HTR-8/SVneo (cell line): ENCODE data around the gene PPP2R2C.

Experiments
- DNase-seq: peaks from one replicate; pipeline ENCODE4 v3.0.0; 2011; ENCODE audit warnings: low spot score, mixed read lengths; ENCODE audit not compliant: insufficient read length
- FAIRE-seq: peaks from 2 replicates; lab custom pipeline; 2011; peaks lifted over from hg19 to GRCh38; lab: Jason Lieb, UNC

Gene PPP2R2C

DNA sequence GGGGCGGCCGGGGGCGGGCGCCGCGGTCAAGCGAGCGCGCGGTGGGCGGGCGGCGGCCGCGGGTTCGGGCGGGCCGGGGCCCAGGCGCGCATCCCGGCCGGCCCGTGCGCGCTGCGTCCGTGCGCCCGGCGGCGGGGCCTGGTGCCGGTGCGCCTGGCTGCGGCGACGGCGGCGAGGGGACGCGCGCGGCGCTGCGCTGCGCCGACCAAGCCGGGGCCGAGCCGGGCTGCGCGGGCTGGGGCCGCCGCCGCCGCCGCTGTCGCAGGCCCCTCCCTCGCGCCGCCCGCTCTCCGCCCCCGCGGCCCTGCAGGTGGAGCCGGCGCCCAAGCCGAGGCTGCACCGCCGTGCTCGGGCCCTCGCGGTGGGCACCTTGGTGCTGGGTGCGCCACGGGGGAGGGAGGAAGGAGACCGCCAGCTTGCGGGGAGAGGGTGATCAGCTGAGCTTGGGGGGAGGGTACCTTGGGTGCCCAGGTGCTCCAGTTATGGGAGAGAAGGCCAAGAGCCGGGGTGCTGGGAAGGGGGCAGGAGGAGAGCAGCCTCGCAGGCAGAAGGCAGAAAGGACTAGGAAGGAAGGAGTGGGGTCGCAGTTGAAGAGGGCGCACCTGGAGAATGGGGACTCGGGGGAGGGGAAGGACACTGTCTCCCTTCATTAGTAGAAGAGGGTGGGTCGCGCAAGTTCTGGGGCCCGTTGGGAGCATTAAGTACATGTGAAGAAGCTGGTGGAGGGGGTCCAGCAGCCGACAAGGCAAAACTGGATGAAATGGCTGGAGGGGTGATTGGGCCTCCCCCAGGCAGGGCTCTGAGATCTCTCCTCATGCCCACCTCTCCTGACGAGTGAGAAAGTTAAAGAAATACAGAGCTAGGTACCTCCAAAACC lies at the start of gene PPP2R2C:
Gene PPP2R2C (minus strand): TSS at position 228 of the 877 bp plus-strand sequence. CDS start 385 bp downstream, outside the sequence.
- no peak for FAIRE-seq

DNA sequence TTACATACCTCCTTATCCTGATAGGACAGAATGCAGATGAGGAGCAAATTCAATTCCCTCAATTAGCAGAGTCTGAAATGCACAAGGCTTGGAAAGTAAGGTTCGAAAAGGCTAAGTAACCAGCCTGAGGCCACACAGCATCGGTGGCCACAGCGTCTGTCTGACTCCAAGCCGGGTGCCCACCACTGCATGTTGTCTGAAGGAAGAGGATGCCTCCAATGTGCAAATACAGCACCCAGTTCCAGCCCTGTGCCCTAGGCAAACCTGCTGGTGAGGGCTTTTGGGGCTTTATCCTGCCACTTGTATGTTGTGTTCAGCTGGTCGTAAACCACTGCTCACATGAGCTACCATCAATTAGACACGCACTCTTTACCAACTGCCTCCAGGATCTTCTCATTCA lies 48.6 kb upstream of the PPP2R2C start:
- no peak for FAIRE-seq
- no peak for DNase-seq

More for the DNA sequence above, at the start of gene PPP2R2C:
- DNase-seq, result no peak

DNA sequence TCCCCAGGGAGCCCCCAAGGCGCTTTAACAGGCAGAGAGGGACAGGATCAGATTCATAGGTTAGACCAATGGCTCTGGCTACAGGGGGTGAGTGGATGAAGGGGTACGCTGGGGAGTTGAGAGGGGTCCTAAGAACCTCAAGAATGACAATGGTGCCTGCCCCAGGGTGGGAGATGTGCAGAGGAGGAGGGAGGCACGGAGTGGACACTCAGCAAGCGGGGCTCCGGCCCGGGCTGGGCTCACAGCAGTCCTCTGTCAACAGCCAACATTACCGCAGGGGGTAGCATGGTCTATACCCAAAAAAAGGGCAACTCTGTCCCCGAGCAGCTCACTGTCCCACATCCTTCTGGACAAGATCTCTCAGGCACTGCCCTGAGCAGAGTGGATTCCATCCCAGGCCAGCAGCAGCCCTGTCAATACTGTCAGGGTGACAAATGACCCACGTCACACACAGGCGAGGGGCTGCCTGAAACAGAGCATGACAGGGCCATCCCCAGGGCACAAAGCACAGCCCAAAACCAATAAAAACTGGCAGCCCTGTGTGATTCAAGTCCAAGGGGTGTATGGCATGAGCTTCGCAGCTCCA lies 47.7 kb upstream of the PPP2R2C start:
- DNase-seq (no peak), FAIRE-seq (no peak)

DNA sequence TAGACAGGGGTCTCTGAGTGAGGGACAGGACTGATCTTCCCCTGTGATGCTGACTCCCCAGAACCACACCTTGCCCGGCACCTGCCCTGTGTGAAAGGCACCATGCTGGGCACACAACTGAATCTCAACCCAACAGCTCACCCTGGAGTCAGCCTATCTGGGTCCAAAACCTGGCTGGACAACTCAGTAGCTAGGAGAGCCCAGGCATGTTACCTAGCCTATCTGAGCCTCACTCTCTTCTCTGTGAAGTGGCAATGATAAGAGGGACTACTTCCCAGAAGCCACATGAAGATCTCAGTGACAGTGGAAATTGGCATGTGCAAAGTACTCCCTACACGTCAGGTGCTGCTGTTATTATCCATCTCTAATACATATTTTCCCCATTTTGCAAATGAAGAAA lies 44.8 kb upstream of the PPP2R2C start:
- DNase-seq (no peak), FAIRE-seq (no peak)

DNA sequence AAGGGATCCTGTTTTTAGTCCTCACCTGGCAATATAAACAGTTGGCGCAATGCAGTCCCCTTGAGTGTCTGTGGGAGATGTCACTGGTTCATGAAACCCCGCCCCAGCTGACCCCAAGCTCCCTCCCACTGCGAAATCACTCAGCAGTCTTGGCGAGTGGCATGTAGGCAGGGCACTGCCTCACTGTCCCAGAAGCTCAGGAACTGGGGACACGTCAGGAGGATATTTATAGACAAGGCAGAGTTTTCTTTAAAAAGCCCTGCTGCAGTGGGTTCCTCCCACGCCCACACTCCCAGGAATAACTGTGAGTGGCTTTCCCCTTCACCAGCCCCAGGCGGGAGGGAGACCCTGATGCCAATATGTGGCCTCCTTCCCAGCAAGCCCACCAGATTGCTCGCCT lies 44.3 kb upstream of the PPP2R2C start:
- FAIRE-seq, result no peak

DNA sequence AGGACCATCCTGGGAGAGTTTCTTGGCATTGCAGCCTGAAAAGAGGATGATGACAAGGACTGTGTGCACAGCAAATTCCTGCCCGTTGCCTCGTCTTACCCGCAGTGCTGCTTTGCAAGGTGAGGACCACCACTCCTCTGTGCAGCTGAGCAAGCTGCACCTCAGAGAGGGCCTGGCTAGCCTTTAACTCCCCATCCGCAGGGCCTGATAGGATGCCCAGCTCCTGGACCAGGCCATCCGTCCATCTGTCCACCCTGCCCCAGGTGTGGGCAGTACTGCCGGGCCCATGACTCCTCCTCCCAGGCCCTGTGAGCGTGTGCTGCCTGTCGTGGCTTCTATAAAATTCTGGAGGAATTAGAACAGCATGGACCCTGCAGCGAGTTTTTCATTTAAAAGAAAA lies 43.9 kb upstream of the PPP2R2C start:
- no peak for FAIRE-seq
- DNase-seq, result no peak

More for the DNA sequence above, 44.3 kb upstream of the PPP2R2C start:
- no peak for DNase-seq

DNA sequence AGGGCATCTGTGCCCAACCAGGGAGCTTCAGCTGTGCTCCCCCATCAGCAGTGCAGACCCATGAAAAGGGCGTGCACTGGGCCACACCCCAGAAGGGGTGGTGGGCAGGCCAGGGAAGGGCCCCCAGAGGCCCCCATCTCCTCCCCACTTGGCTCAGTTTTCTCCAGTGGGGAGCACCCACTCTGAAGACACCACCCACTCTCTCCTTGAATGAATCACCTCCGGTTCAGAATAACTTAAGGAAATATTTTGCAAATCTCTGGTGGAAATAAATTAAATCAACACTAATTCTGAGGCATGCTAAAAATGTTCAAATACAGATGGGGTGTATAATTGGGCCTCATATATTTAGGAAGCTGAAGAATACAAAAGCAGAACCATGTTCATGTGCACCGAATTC lies 41.3 kb upstream of the PPP2R2C start:
- FAIRE-seq (no peak), DNase-seq (no peak)

DNA sequence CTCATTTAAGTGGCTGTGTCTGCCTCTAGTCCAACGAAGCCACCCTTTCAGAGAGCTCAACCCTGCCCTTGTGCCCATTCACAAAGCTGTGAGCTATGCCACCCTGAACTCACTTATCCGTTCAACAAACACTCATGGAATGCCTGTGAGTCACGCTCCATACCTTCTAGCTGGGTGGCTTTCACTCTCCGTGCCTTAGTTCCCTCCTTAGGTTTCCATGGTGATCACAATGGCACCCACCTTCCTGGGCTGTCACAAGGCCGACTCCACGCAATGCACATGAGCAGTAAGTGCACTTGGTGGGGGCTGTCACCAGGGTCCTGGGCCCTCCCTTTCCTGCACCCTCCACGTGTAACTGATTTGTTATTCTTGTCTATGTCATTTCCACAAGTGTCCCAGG lies 37.2 kb upstream of the PPP2R2C start:
- no peak for FAIRE-seq

DNA sequence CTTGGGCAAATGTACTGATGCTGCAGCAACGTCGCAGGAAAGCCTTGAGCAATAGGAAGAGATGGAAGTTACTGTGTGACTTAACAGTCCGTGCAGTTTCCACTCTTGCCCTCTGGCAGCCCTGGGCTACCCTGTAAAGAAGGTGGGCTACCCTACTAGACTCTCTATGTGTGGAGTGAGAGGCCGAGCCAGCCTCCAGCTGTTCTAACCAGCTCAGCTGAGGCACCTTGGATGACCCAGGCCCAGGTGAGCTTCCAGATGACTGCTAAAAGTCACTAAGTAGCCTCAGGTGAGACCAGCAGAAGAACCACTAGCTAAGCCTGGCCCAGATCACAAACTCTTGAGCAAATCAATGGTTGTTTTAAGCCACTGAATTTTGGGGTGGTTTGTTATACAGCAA lies 34.9 kb upstream of the PPP2R2C start:
- no peak for FAIRE-seq
- no peak for DNase-seq

More for the DNA sequence above, 37.2 kb upstream of the PPP2R2C start:
- peak; percentile 19 for DNase-seq

DNA sequence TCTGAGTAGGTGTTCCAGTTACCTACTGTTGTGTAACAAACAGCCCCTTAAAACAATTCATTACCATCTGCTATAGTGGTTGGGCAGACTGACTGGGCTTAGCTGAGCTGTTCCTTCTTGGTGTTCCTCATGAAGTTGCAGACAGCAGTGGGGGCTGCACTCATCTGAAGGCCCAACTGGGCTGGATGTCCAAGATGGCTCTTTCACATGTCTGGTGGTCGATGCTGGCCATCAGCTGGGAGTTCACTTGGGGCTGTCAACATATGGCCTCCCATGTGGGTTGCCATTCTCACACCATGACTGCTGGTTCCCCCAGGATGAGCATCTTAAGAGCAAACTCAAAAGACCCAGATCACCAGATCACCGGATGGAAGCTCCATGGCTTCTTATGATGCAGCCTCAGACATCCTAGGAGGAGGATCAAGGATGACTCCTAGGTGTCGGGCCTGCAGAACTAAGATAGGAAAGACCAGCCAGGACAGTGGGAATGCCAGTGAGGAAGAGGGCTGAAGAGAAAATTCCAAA lies 34.3 kb upstream of the PPP2R2C start:
- FAIRE-seq (no peak), DNase-seq (no peak)

DNA sequence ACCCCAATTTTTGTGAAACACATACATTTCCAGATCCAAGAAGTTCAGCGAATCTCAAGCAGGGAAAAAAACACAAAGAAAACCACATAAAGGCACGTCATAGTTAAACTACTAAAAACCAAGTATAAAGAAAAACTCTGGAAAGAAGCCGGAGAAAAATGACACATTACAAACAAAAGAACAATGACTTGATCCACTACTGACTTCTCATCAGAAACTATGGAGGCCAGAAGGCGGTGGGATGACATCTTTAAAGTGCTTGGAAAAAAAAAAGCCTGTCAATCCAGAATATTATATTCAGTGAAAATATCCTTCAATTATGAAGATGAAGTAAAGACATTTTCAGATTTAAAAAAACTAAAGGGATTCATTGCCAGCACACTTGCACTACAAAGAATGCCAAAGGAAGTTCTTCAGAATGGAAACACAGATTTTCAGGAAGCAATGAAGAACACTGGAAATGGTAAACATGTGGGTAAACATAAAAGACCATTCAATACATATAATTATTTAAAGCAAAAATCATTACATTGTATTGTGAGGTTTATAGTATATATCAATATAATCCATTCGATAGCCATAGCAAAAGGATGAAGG lies 32.6 kb upstream of the PPP2R2C start:
- DNase-seq, result no peak
- no peak for FAIRE-seq

DNA sequence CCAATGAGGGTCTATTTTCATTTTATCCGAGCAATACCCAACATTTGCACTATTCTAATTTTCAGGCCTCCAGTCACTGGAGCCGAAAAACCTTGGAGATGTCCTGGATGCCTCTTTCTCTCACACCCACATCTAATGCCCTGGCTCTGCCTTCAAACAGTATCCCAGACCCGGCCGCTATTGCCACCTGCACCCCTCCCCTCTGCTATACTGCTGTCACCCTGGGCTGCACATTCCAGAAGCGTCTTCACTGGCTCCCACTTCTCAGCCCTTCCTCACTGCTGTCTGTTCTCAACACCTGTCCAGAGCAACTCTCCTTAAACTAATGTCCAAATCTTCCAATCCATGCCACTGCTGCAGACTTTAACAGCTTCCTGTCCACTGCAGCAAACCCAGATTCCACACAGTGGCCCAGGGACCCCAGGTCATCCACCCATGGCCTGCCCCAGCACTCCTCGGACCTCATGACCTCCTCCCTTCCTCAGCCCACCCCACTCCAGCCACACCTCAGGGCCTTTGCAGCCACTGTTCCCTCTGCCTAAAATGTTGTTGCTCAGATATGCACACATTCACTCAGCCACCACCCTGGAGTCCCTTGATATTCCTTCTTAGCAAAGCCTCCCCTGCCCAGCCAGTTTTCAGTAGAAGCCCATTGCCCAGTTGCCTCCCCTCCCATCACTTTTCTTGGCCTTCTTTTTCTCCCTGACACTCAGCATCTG lies 30.5 kb upstream of the PPP2R2C start:
- FAIRE-seq, result no peak
- no peak for DNase-seq

DNA sequence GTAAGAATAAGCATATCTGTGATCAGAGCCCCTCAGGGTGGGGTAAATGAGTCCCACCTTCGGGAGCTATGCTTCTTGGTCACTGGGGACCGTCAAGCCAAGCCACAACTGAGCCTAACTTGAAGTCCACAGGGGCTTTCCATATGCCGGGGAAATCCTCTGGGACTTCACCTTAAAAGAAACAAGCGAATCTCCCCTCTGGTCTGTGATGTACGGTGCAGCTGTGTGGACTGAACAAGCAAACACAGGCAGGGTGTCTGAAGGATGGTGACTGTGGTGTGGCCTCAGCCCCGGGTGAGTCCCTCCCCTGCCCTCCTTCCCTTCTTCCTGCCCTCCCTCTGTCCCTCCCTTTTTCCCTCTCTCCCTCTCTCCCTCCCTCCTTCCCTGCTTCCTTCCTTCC lies 29.7 kb upstream of the PPP2R2C start:
- DNase-seq (no peak), FAIRE-seq (no peak)

DNA sequence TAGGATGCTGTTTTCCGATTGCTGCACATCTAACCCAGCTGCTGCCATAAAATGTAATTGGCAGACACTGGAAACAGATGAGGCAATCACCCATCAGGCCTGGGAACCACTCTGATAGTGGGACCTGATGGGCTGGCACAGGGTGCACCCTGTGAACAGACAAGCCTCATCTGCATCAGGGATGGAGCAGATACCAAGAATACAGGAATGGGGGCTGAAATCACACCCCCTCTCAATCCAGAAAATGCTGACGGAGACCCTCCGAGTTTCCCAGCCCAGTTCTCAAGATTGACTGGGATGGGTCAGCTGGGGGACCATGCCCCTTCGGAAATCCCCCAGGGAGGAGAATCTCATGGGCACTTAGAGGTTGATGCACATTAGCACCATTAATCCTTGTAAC lies 28.8 kb upstream of the PPP2R2C start:
- FAIRE-seq, result no peak
- no peak for DNase-seq

DNA sequence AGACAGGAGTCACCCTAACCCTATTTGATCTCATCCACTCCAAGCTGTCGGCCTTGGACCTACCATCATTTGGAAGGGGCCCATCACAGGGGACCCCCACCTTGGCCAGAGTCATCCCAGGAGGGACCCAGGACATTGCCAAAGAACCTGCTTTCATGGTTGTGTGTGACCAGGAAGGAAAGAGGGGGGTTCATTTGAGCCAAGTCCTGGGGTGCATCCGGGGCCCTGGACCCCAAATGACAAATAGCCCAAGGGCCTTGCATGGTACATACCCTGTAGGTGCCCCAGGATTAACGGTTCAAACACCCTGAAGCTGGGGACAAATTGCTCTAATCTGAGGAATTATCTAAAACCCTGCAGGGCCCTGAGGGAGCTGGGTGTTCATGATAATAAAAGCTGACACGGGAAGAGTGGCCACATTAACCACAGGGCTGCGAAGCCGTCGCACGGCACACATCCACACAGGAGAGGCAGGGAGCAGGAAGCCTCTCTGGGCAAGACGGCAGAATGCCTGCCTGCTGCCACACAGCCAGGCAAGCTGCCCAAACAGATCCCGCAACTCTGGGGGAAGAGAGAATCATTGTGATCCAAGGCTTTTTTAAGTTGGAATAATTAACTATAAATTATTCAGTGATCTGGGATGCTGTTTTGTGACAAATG lies 28.2 kb upstream of the PPP2R2C start:
- DNase-seq (no peak), FAIRE-seq (no peak)

DNA sequence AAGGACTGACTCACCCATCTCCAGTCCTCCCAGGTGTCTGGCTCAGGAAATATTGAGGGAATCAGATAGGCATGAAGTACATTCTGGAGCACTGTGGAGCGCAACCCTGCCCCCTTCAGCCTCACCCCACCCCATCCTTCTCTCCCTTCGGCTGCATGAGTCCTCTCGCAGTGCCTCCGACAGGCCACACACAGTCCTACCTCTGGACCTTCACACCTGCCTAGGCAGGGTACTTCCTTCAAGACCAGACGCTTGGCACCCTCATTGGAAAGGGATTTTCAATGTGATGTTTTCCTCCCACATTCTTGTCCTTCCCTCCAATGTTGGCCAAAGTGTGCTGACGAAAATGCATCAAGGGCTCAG lies 26.8 kb upstream of the PPP2R2C start:
- DNase-seq (no peak), FAIRE-seq (no peak)

DNA sequence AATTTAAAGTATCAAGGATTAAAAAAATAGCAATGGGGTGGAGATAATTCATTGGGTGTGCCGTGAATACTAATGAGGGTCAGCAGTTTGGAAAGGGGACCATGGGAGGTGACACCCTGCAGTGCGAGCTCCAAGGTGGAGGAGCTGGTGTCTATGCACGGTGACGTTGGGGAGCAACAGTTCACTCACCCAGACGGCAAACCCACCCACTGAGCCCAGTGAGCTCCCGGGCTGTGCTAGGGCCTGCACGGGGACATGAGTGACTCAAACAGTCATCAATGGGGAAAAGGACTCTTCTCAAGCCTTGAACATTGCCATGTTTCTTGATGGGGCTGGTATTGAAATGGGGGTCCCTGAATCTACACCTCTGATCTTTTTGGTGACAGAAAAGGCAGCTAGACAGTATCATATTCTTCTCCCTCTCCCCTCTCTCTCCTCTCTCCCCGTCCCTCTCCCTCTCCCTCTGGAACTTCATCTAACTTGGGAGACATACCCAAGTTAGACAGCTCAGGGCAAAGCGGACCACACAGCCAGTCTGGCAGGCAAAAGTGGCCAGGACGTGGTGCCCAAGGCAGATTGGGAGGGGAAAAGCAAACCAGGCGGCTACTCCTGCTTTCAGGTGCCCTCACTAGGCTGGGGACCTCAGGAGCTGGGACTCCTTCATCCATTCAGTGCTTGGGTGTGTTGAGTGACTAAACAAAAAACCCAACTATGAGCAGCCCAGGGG lies 26.3 kb upstream of the PPP2R2C start:
- no peak for DNase-seq
- FAIRE-seq, result no peak

DNA sequence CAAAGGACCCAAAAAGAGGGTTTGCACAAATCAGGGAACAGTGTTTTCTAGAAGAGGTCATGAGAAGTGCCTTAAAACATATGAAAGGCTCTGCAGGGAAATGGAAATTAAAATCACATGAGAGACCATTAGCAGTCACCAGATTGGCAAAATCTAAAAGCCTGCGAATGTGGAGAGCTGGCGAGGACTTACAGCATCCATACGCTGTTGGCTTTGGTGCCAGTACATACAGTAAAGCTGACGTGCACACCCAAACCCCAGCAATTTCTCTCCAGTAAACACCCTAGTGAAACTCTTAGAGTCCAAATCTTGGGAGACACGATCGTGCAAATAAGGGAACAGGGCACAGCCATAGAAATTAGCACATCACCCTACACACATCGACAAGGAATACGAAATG lies 25.4 kb upstream of the PPP2R2C start:
- DNase-seq, result no peak

DNA sequence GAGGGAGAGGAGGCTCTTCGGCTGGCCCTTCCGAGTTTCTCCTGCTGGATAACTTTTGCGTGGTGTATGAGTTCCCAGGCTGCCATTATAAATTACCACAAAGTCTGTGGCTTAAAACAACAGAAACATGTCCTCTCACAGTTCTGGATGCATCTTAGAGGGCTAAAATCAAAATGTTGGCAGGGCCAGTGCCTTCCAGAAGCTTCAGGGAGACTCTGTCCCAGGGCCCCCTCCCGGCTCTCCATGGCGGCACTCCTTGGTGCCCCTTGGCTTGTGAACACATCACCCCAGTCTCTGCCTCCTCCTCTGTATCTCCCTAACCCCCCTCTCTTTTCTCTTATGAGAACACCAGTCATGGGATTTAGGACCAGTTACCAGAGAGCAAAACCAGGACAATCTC lies 23.3 kb upstream of the PPP2R2C start:
- DNase-seq (no peak), FAIRE-seq (no peak)

More for the DNA sequence above, 25.4 kb upstream of the PPP2R2C start:
- FAIRE-seq, result no peak

DNA sequence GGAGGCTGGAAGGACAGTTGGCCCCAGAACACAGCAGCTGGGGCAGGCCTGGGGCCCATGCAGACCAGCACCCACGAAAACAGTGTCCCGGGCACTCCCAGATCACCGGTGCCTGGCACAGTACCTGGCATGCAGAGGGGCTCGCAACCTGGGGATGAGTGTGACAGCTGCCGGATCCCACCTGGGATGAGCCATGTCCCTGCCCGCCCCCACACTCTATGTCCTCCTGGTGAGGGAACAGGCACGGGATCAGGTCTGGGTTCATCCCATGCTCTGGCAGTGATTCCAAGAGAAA lies 22.8 kb upstream of the PPP2R2C start:
- FAIRE-seq, result no peak
- DNase-seq, result no peak
